Heart left ventricle (tissue), 16 donors: Measurements from ENCODE around the gene AK4. TPM values are rescaled to one million over a fixed set of nuclear protein-coding genes. Genes with fewer than 3 reads are reported as not detected.
"Not testable (repeated sequence)": the region's sequence is repeated elsewhere in the genome, so short reads cannot be mapped to it uniquely, and the experiment has no call there.

Source experiments
- ATAC-seq, 4 donors: fragments of 200-7000 bp; cut with Tn5 transposase; one replicate each; pipeline ENCODE4 v1.9.1; 2020 to 2022; ENCODE audit warnings: moderate library complexity in 4 of 4, mild to moderate bottlenecking in 3 of 4, moderate number of reproducible peaks in 1 of 4
- DNase-seq, 5 donors: peaks; one replicate each; pipeline ENCODE4 v3.0.0-alpha.2; 2020
- H3K27ac ChIP-seq, 12 donors: fragments of 200-600 bp; sonication (generic) in 4 of 12; one replicate each; pipeline versions ENCODE4 v1.5.0 to v1.8.0; 2016 to 2022; ENCODE audit warnings: mild to moderate bottlenecking in 2 of 12
- H3K27me3 ChIP-seq, 9 donors: fragments of 200-600 bp; sonication (generic) in 2 of 9; one replicate each; pipeline versions ENCODE4 v1.5.1 to v1.8.0; 2016 to 2022; ENCODE audit warnings: mild to moderate bottlenecking in 3 of 9
- H3K36me3 ChIP-seq, 9 donors: fragments of 200-600 bp; sonication (generic) in 2 of 9; one replicate each; pipeline versions ENCODE4 v1.5.0 to v1.8.0; 2018 to 2022; ENCODE audit warnings: mild to moderate bottlenecking in 2 of 9
- H3K4me1 ChIP-seq, 12 donors: fragments of 200-600 bp; sonication (generic) in 4 of 12; one replicate each; pipeline versions ENCODE4 v1.5.0 to v1.8.0; 2016 to 2022; ENCODE audit warnings: mild to moderate bottlenecking in 3 of 12
- H3K4me3 ChIP-seq, 12 donors: fragments of 200-600 bp; sonication (generic) in 4 of 12; one replicate each; pipeline versions ENCODE4 v1.5.0 to v1.8.0; 2017 to 2022; ENCODE audit warnings: mild to moderate bottlenecking in 9 of 12, moderate library complexity in 4 of 12
- H3K9me3 ChIP-seq, 12 donors: fragments of 200-600 bp; sonication (generic) in 4 of 12; one replicate each; pipeline versions ENCODE4 v1.5.0 to v1.8.0; 2016 to 2022; ENCODE audit warnings: mild to moderate bottlenecking in 1 of 12
- CTCF ChIP-seq, 12 donors: fragments of 200-600 bp; sonication (generic) in 4 of 12; IDR thresholded peaks; one replicate each; pipeline versions ENCODE4 v1.5.0 to v1.8.0; 2018 to 2022; ENCODE audit warnings: antibody characterized with exemption in 12 of 12, mild to moderate bottlenecking in 5 of 12
- POLR2A ChIP-seq, 2 donors: fragments of 450-650 bp; IDR thresholded peaks; one replicate each; pipeline ENCODE4 v1.6.1; 2017; ENCODE audit warnings: antibody characterized with exemption in 2 of 2, mild to moderate bottlenecking in 2 of 2, moderate library complexity in 2 of 2
- WGBS, 4 donors: extraction: QIAGEN DNeasy Blood & Tissue Kit in 2 of 4; methylation state at CpG; one replicate each; pipeline versions ENCODE4 v1.1.5 to v1.1.7; 2013 to 2018; 5-methylcytosine and 5-hydroxymethylcytosine counted together
- intact Hi-C, 10 donors: fragments of 100-400 bp; cut with DNase I; formaldehyde crosslinking; loops; one replicate each; pipeline versions ENCODE4 v1.11.1 to v1.14.2; 2022
- polyA plus RNA-seq, 2 donors: library from polyadenylated mRNA; stranded (reverse); fragments of 200-250 nt; gene quantifications; one replicate each; pipeline ENCODE4 v1.2.3, GENCODE V29; 2013
- total RNA-seq, 9 donors: library from RNA; depleted of rRNA in 2 of 9; stranded (reverse); fragments of >200 nt in 2 of 9; fragmentation: NEBNext Ultra II Directional in 3 of 9; extraction: Animal tissue kit (Norgen Biotek cat#: 25700) in 3 of 9; gene quantifications; one replicate each; pipeline versions ENCODE4 v1.1.0 to v1.2.4, GENCODE V29; 2016 to 2023
- donor health status: ischemic (EF 13 %, LVEDD 7.1; RV severe dilation, severe dysfunction).
- donor health status: healthy with polysubstance abuse.
- donor health status: DM: no; HTN: yes; CAD: no.
- donor health status: DM: no; HTN: no; CAD: no.
- donor health status: ischemic (EF 25% LVEDD 6.9; RV normal size, moderate dysfunction).
- donor health status: ischemic (EF 25% LVEDD 5.7; RV mildly dilated, moderate dysfunction).
- donor health status: healthy.
- donor health status: DM: yes; HTN: yes; CAD: no.
- donor health status: ischemic (EF 35%, LVEDD 5.7; RV mildly dilated, moderate dysfunction).
- donor health status: nonischemic (EF 11% LVEDD 7.7; RV severe dilation, severe dysfunction).
- donor health status: DM: yes; HTN: yes; CAD: no.
- donor health status: PGD.
- donor health status: ischemic (EF 29% LVEDD 5.4; RV normal size, mild dysfunction).
- donor health status: nonischemic (EF 23%, LVEDD 6.1; RV moderate dilation, normal function).

The AK4 gene
- total and polyA plus RNA-seq, 11 donors = 16.0 to 181 (median 122) TPM

GRCh38 chr1:65141394-65141793, 6.6 kb upstream of the AK4 start:
- intact Hi-C loops = loop anchor here in 4 of 10 donors (5.0 to 10.0 kb wide), 3 partner anchors 63 to 77 kb away; no protein-coding TSS in a partner anchor
- DNase-seq (no peak), ATAC-seq (peak in 3 of 4 donors; percentile 29 to 74 (median 39))
- H3K36me3 ChIP-seq = no peaks in the 10 kb centered on the region
- no peak for TF ChIP-seq POLR2A (IDR thresholded peaks at IDR 0.05)
- H3K27me3 ChIP-seq = no peaks in the 10 kb centered on the region
- H3K4me3 ChIP-seq = no peak overlapping the region
- H3K9me3 ChIP-seq = no peaks in the 10 kb centered on the region
- no peak overlapping the region for H3K27ac ChIP-seq
- 36 to 56% (median 44%) methylated on average over 4 of the region's 4 CpGs for WGBS, 4 donors
- H3K4me1 ChIP-seq = peaks cover 0 to 10% (median 4%) of the 10 kb centered on the region in 12 donors

- Histone ChIP-seq H3K4me1 (peaks cover under 1 to 11% (median 5%) of the 10 kb centered on the region in 12 donors), H3K36me3 (no peaks in the 10 kb centered on the region), H3K4me3 (no peak overlapping the region), H3K27ac (no peak overlapping the region), H3K9me3 (no peaks in the 10 kb centered on the region), H3K27me3 (no peaks in the 10 kb centered on the region)
- DNase-seq (no peak), ATAC-seq (no peak)
- intact Hi-C loops = loop anchor here in 4 of 10 donors (5.0 to 10.0 kb wide), 3 partner anchors 63 to 77 kb away; no protein-coding TSS in a partner anchor
- no peak for TF ChIP-seq POLR2A (IDR thresholded peaks at IDR 0.05)
- TF ChIP-seq CTCF (IDR thresholded peaks at IDR 0.05) = no peak
These were observed 6.1 kb upstream of the AK4 start for GRCh38 chr1:65141918-65142317.

GRCh38 chr1:65143112-65143658, 4.8 kb upstream of the AK4 start:
- intact Hi-C loops = loop anchor here in 4 of 10 donors (5.0 to 10.0 kb wide), 3 partner anchors 62 to 78 kb away; no protein-coding TSS in a partner anchor
- H3K36me3 ChIP-seq, H3K27me3 ChIP-seq, DNase-seq, H3K27ac ChIP-seq, ATAC-seq, H3K4me3 ChIP-seq, H3K9me3 ChIP-seq: not testable (repeated sequence)
- H3K4me1 ChIP-seq = peaks cover 4 to 15% (median 6%) of the 10 kb centered on the region in 12 donors
- WGBS, 4 donors = 91 to 97% (median 97%) methylated on average over 6 of the region's 6 CpGs

GRCh38 chr1:65146908-65147423, 1.0 kb upstream of the AK4 start:
- TF ChIP-seq CTCF (IDR thresholded peaks at IDR 0.05) = no peak
- TF ChIP-seq POLR2A (IDR thresholded peaks at IDR 0.05) = no peak
- Histone ChIP-seq H3K4me3 (peak overlapping the region; percentile 70 to 95 (median 90)), H3K27ac (peak overlapping the region; percentile 83 to 96 (median 92)), H3K9me3 (no peaks in the 10 kb centered on the region), H3K36me3 (no peaks in the 10 kb centered on the region), H3K27me3 (no peaks in the 10 kb centered on the region), H3K4me1 (peaks cover 4 to 29% (median 12%) of the 10 kb centered on the region in 12 donors)
- DNase-seq = no peak
- ATAC-seq = no peak
- intact Hi-C loops = loop anchor here in 9 of 10 donors (5.0 to 10.0 kb wide), 7 partner anchors 35 to 82 kb away; no protein-coding TSS in a partner anchor
- 16 to 26% (median 20%) methylated on average over 18 to 20 of the region's 20 CpGs for WGBS, 4 donors

- Histone ChIP-seq H3K27ac (peak overlapping the region; percentile 83 to 96 (median 92)), H3K4me1 (peaks cover 4 to 29% (median 12%) of the 10 kb centered on the region in 12 donors), H3K4me3 (peak overlapping the region; percentile 70 to 95 (median 90)), H3K9me3 (no peaks in the 10 kb centered on the region), H3K27me3 (no peaks in the 10 kb centered on the region), H3K36me3 (no peaks in the 10 kb centered on the region)
- WGBS, 4 donors = 1 to 2% (median 1%) methylated on average over 28 to 88 of the region's 88 CpGs
- intact Hi-C loops = loop anchor here (2.0 to 10.0 kb wide), 9 partner anchors 35 to 83 kb away; no protein-coding TSS in a partner anchor
- ATAC-seq = peak; percentile 36 to 81 (median 70)
- TF ChIP-seq POLR2A (IDR thresholded peaks at IDR 0.05) (peak in 1 of 2 donors; percentile 18), CTCF (IDR thresholded peaks at IDR 0.05) (peak in 1 of 12 donors; percentile 18)
- DNase-seq = peak; percentile 36 to 77 (median 60)
These were observed 402 bp upstream of the AK4 start for GRCh38 chr1:65147424-65148177.
